Measurements from ENCODE around the gene SHTN1.

Gene SHTN1

GRCh38 chr10:117005026-117005526, at the start of gene SHTN1:
TSS of gene SHTN1 (minus strand) at chr10:117005187. CDS start at chr10:117005079, 108 bp downstream.
- DNase-seq = no peak

DNA sequence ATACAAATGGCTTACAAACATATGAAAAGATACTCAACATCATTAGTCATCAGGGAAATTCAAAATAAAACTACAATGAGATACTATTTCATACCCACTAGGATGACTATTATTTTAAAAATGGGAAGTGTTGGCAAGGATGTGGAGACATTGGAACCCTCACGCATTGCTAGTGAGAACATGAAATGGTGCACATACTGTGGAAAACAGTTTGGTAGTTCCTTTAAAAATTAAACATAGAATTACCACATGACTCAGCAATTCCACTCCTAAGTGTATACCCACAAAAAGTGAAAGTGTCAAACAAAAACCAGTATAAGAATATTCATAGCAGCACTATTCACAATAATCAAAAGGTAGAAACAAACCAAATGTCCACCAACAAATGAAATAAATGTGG, 48.5 kb upstream of the SHTN1 start:
- no peak for DNase-seq

- DNase-seq = no peak
These were observed 43.0 kb upstream of the SHTN1 start for GRCh38 chr10:117047947-117048346.

DNA sequence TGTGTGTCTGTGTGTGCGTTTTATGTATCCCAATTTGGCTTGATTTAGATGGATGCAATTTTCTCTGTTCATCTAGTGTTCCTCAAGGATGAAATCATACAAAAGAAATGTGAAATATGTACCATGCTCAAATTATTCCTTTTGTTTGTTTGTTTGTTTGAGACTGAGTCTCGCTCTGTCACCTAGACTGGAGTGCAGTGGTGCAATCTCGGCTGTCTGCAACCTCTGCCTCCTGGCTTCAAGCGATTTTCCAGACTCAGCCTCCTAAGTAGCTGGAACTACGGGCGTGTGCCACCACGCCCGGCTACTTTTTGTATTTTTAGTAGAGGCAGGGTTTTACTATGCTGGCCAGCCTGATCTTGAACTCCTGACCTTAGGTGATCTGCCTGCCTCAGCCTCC, 11.3 kb upstream of the SHTN1 start:
- DNase-seq = no peak

- DNase-seq = no peak
These were observed 9.8 kb upstream of the SHTN1 start for GRCh38 chr10:117014835-117015234.

DNA sequence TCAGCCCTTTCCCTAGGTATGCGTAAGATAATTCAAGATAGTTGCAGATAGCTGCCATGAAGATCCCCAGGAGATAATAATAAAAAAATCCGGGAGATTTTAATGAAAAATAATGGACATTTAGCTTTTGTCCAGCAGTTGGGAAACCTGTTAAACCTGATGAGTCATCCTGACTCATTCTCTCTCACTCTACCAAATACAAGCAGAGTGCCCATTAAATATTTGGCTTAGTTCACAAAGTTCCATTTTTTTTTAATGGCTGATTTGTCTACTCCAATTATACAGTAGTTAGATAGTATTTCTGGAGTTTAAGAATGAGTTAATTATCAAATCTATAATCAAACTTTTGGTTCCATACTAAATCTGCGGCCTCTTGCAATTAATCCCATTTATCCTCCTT, 2.1 kb upstream of the SHTN1 start:
- no peak for DNase-seq

GRCh38 chr10:117005527-117006055, 604 bp upstream of the SHTN1 start:
- no peak for DNase-seq

GRCh38 chr10:117004227-117005025, 561 bp downstream of the SHTN1 start:
- no peak for DNase-seq

GRCh38 chr10:117003336-117003735, 1.7 kb downstream of the SHTN1 start:
- DNase-seq = no peak

DNA sequence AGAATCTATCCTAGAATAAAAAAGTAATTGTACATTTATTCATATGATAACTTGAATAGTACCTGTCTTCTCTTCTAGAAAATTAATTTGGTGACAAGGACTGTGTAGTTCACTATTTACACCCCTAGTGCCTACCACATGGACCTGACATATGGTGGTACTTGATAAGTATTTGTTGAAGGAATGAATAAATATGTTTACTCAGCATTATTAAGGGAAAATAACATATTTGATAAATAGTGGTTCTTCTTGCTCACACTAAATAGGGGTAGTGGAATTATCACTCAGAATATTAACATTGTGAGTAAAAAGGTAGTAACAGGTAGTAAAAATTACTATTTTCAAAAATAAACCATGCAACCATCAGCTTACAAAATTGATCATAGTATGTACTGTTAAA, 2.8 kb downstream of the SHTN1 start:
- DNase-seq = no peak

GRCh38 chr10:117001144-117001543, 3.8 kb downstream of the SHTN1 start:
- no peak for DNase-seq

- no peak for DNase-seq
These were observed 4.4 kb downstream of the SHTN1 start for GRCh38 chr10:117000580-117000979.

- DNase-seq = no peak
These were observed 6.8 kb downstream of the SHTN1 start for GRCh38 chr10:116998172-116998571.

DNA sequence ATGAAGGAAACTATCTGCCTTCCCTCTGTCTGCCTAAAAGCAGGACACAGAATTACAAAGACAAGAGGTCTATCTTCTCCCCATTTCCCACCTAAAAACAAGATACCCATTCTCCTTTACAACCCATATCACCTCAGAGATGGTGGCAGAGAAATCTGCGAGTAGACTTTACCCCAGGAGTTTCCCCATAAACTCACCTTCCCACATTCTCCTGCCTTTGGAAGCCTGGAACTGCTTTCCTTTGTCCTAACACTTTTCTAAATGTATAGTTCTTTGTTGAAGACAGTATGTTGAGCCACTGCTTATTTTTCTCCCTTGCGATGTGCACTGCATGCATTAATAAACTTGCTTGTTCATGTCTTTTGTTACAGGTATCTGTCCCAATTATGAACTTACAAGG, 8.0 kb downstream of the SHTN1 start:
- DNase-seq = no peak

- no peak for DNase-seq
These were observed 9.3 kb downstream of the SHTN1 start for GRCh38 chr10:116995648-116996047.

GRCh38 chr10:116994113-116994890, 10.7 kb downstream of the SHTN1 start:
- no peak for DNase-seq

GRCh38 chr10:116993610-116994009, 11.4 kb downstream of the SHTN1 start:
- DNase-seq = no peak

- no peak for DNase-seq
These were observed 12.8 kb downstream of the SHTN1 start for GRCh38 chr10:116992183-116992582.

GRCh38 chr10:116990276-116990800, 14.6 kb downstream of the SHTN1 start:
- DNase-seq = no peak

DNA sequence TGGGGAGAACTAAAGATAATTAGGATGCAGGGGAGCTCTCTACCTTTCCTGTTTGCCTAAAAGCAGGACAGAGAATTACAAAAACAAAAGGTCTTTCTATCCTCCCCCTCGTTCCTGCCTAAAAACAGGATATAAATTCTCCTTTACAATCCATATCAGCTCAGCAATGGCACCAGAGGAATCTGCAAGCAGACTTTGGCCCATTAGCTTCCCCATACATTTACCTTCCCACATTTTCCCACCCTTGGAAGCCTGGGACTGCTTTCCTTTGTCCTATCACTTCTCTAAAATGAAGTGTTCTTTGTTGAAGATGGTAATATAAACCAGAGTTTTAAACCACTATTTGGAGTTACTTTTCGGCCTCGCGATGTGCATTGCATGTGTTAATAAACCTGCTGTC, 15.5 kb downstream of the SHTN1 start:
- no peak for DNase-seq

DNA sequence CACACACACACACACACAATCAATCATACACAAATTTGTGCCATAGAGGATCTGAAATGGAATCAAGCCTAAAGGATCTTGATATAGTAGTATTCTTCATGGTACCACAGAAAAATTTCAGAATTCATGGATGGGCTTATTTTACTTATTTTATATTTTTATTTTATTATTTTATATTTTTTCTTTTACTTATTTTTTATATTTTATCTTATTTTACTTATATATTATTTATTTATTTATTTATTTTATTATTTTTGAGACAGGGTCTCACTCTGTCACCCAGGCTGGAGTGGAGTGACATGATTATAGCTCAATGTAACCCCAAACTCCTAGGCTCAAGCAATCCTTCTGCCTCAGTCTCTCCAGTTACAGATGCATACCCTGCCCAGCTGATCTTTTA, 16.7 kb downstream of the SHTN1 start:
- DNase-seq = no peak

GRCh38 chr10:116985611-116986010, 19.4 kb downstream of the SHTN1 start:
- DNase-seq = no peak

DNA sequence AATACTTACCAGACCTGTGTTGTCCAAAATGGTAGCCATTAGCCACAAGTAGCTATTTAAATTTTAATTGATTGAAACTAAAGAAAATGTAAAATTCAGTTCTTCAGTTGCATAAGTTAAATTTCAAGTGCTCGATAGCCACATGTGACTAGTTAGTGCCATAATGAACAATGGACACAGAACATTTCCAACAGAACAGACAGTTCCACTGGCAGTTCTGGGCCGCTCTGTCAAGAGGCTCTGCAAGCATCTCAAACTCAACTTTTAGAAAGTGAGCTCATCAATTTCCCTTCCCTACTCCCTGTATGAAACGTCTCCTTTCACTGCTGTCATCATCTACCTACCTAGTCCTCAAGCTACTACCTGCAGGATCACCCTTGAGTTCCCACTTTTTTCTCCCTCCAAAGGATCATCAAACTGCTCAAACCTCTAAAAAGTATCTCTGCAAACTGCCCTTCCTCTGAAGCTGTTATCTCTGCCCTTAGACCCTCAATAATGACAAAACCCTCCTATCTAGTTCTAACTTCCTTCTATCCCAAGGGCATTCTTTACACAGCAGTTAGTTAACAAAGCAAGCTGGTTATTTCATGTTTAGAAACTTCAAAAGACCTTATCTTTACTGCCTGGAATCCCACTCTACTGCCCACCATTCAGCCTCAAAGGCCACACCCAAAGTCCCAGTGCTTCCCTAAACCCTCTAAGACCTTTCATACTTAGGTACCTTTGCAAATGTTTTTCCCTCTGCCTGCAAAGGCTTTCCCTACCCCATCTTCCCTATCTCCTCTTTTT, 20.6 kb downstream of the SHTN1 start:
- DNase-seq = no peak
